ENCODE results near the gene HIF3A.

GRCh38 chr19:46303691-46304397 is 7.0 kb downstream of the HIF3A start:
- TF ChIP-seq POLR2AphosphoS5 (IDR thresholded peaks at IDR 0.05), result no peak
- TF ChIP-seq POLR2A (IDR thresholded peaks at IDR 0.05), result no peak
